Measurements from ENCODE around the gene GABBR2.

The GABBR2 gene

GRCh38 chr9:98569491-98569890 lies 139.2 kb downstream of the GABBR2 start:
- DNase-seq (ENCODE audit: low spot score): no peak

- no peak for DNase-seq (ENCODE audit: low spot score)
These were observed 139.7 kb downstream of the GABBR2 start for GRCh38 chr9:98568909-98569469.

GRCh38 chr9:98568234-98568908 lies 140.4 kb downstream of the GABBR2 start:
- DNase-seq (ENCODE audit: low spot score): no peak

- DNase-seq (ENCODE audit: low spot score): no peak
These were observed 141.0 kb downstream of the GABBR2 start for GRCh38 chr9:98567540-98568233.

- no peak for DNase-seq (ENCODE audit: low spot score)
These were observed 143.3 kb downstream of the GABBR2 start for GRCh38 chr9:98565152-98566135.

GRCh38 chr9:98564714-98565113 lies 144.0 kb downstream of the GABBR2 start:
- no peak for DNase-seq (ENCODE audit: low spot score)

- DNase-seq (ENCODE audit: low spot score): no peak
These were observed 144.7 kb downstream of the GABBR2 start for GRCh38 chr9:98563988-98564387.

GRCh38 chr9:98563212-98563907 lies 145.4 kb downstream of the GABBR2 start:
- no peak for DNase-seq (ENCODE audit: low spot score)

GRCh38 chr9:98559561-98559960 lies 149.2 kb downstream of the GABBR2 start:
- DNase-seq (ENCODE audit: low spot score): no peak

GRCh38 chr9:98558575-98558974 lies 150.2 kb downstream of the GABBR2 start:
- no peak for DNase-seq (ENCODE audit: low spot score)

GRCh38 chr9:98556511-98556910 lies 152.2 kb downstream of the GABBR2 start:
- DNase-seq (ENCODE audit: low spot score): no peak

- no peak for DNase-seq (ENCODE audit: low spot score)
These were observed 152.9 kb downstream of the GABBR2 start for GRCh38 chr9:98555651-98556465.

GRCh38 chr9:98554752-98555151 lies 154.0 kb downstream of the GABBR2 start:
- no peak for DNase-seq (ENCODE audit: low spot score)

GRCh38 chr9:98552331-98552730 lies 156.4 kb downstream of the GABBR2 start:
- DNase-seq (ENCODE audit: low spot score): no peak

GRCh38 chr9:98551511-98552286 lies 157.0 kb downstream of the GABBR2 start:
- no peak for DNase-seq (ENCODE audit: low spot score)

- no peak for DNase-seq (ENCODE audit: low spot score)
These were observed 158.4 kb downstream of the GABBR2 start for GRCh38 chr9:98550206-98550820.

GRCh38 chr9:98549401-98549800 lies 159.3 kb downstream of the GABBR2 start:
- no peak for DNase-seq (ENCODE audit: low spot score)

GRCh38 chr9:98547606-98548005 lies 161.1 kb downstream of the GABBR2 start:
- no peak for DNase-seq (ENCODE audit: low spot score)

- no peak for DNase-seq (ENCODE audit: low spot score)
These were observed 163.7 kb downstream of the GABBR2 start for GRCh38 chr9:98545021-98545420.

All from globus pallidus (tissue), 1 donor.